ENCODE measurements around the gene POLG.

Gene POLG

GRCh38 chr15:89370120-89370977 is 35.7 kb upstream of the POLG start:
- no peak for DNase-seq

DNA sequence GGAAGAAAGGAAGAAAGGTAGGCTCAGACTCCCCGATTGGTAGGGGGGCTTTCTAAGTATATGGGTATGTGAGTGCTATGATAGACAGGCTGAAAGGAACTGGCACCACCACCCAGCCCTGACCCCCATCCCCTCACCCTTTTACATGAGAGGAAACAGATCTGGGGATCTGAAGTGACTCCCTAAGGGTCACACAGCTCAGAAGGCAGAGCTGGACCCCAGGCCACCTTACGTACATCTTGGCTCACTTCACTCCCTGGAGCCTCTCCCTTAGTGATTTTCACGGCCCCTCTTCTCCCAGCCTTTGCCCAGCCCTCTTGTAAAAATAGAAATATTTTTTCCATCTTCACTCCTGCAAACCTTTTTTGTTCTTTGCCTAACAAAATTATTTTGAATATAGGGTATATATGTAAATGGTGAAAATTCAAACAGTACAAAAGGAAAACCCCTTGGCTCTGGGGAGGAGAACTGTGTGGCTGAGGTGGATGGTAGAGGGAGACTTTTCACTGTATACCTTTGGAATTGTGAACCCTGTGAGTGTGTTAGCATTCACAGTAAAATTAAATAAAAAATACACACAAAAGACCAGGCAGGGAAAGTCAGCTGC is 34.8 kb upstream of the POLG start:
- DNase-seq: no peak

DNA sequence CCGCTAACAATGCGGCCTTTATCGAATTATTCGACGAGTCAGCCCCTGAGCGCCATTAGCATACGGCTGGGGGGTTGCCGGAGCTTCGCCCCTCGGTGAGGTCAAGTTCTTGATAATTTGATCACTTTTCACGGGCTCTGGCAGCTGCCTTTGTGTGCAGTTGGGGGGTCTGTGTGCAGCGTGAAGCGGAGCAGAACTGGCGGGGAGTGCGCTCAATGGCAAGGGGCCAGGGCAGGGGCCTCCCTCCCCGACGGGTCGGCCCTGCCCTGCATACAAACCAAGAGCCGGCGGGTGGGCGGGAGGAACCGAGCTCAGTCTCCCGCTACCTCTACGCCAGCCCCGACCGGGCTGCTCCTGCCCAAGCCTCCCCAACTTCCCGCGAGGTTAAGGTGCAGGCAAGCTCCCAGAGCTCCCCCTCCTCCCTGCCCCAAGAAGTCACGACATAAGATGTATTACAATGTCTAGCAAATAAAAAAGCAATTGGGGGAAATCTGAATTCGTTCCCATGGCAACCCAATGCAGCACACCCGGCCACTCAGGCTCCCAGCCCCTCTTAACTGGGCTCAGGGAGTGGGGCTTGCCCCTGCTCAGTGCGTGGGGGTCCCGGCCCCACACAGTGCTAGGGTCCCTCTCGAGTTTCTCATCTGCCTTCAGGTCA is 34.1 kb upstream of the POLG start:
- no peak for DNase-seq

DNA sequence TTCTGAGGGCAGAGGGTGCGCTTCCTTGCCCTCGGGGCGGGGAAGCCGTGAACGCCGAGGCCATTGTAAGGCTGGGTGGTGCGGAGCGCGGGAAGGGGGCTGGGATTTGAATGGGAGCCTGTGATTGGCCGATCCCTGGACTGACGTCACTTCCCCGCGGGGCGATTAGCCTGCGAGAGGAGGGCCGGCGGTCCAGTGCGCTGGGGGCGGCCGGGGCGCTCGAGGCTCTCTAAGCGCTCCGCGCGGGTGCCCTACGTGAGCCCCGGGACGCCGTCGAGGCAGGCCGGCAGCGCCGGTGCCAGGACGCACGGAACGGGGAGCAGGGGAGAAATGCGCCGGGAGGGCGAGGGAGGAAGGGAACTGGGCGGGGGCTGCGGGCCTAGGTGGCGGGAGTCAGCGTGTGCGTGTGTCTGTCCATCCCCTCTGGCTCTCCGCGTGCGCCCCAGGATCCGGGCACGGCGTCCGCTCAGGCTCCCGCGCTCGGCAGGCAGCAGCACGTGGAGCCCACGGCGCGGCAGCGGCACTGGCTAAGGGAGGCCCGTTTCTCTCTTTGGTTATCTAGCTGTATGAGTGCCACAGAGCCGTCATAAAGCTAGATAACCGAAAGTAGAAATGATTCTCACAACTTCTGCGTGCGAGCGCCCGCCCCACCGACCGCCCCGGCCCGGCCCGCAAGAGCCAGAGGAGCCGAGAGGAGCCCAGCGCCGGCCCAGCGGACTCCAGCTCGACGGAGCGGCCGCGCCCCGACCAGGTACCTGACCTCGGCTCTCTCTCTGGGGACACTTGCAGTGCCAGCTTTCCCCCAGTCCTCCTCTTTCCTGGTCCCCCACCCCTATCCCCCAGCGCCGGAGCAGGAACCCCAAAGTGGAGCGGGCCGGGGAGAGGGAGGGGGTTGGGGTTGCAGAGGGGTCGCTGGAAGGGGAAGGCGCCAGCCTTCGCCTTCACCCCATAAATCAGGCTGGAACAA is 33.1 kb upstream of the POLG start:
- peak; percentile 14 for DNase-seq

GRCh38 chr15:89366656-89367393 is 32.2 kb upstream of the POLG start:
- no peak for DNase-seq

- DNase-seq: no peak
These were observed 30.9 kb upstream of the POLG start for GRCh38 chr15:89365462-89366065.

GRCh38 chr15:89364741-89365450 is 30.3 kb upstream of the POLG start:
- DNase-seq: no peak

GRCh38 chr15:89364341-89364740 is 29.7 kb upstream of the POLG start:
- no peak for DNase-seq

- no peak for DNase-seq
These were observed 29.1 kb upstream of the POLG start for GRCh38 chr15:89363770-89364169.

- no peak for DNase-seq
These were observed 28.5 kb upstream of the POLG start for GRCh38 chr15:89363133-89363532.

GRCh38 chr15:89362203-89363101 is 27.8 kb upstream of the POLG start:
- no peak for DNase-seq

DNA sequence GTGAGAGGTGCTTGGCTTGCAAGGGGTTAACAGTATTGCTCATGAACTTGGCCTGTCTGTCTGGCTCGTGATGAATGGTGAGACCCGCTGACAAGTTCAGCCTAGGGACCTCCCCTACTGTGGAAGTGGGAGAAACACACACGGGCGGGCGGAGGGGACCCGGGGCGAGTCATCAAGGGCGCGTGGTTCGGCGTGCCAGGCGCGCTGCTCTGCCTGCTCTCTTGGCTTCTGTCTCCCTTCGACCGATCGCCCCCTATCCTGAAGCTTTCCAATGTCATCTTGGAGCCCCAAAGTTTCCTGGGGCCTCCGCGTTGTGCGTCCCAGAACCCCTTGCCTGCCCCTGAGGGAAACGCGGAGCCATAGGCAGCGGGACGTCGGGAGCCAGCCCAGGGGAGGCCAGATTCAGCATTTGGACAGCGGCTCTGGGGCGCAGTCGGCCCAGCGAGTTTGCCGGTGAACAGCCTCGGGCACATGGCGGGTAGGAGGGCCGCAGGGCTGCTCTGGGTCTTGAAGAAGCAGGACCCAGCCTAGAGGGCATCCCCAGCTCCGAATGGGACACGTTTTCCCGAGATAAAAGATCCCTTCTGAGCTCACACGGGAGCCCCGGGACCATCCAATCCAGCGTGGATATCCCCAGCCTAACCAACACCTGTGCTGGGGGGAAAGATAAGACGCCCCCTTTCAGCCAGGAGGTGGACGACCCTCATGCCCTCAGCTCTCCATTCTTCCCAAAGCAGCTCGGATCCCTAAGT is 27.0 kb upstream of the POLG start:
- peak; percentile 48 for DNase-seq

DNA sequence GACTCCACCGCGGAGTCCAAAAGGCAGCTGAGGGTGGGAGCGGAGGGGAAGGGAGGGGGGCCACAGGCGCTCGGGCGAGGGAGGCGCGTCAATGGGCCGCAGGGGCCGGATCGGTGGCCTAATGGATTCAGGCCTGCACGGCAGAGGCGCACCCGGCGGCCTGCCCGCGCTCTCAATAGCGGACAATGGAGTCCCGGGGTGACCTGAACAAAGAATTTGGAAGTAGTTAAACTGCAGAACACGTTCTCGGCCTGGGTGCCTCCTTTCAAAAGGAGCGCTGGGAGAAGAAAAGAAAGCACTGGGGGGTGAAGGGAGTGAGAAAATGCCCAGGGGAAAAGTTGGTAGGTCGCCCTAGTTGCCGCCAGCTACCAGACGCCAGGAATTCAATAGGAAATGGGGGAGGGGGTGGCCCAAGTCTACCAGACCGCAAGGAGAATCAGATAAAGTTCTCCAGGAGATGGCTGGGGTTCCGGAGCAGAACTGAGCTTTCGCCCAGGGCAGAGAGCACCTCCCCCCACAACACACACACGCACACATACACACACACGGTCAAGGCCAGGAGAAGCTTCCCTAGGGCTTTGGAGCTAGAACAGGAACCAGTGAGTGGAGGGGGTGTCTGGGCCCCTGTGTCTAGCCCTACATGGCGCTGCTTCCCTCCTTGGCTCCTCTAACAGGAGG is 25.8 kb upstream of the POLG start:
- DNase-seq: no peak

DNA sequence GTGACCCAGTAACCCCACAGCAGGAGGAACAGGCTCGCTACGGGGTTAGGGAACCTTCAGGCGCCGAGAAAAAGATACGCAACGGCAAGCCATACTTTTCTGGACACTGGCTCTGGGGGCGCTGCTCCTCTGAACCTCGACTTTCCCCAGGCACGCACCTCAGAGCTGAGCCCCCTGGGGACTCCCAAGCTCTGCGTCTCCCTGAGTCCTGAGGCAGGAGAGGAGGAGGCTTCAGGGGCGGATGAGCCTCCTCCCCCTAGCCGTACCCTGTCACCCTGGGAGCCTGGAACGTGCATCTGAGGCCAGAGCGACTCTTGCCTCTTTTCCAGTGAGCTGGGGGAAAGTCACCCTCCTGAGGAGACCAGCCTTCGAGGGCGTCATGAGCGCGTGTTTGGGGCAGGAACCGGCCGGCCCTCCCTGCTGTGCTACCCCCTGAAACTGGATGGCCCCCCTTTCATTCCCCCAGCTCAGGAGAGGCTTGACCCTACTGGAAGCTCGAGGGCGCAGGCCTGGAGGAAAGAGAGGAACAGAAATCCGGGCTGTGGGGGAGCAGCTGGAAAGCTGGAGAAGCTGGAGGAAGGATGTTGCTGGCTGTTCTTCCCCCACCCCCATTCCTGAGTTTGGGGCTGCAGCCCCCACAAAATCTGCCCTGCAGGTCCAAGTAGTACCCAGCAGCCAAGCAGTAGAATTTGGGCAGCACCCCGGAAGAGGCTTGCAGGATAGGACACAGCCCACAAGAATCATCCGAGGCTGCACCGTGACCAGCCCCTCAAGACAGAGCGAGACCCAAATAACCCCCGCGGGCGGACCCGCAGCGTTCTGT is 25.1 kb upstream of the POLG start:
- no peak for DNase-seq

DNA sequence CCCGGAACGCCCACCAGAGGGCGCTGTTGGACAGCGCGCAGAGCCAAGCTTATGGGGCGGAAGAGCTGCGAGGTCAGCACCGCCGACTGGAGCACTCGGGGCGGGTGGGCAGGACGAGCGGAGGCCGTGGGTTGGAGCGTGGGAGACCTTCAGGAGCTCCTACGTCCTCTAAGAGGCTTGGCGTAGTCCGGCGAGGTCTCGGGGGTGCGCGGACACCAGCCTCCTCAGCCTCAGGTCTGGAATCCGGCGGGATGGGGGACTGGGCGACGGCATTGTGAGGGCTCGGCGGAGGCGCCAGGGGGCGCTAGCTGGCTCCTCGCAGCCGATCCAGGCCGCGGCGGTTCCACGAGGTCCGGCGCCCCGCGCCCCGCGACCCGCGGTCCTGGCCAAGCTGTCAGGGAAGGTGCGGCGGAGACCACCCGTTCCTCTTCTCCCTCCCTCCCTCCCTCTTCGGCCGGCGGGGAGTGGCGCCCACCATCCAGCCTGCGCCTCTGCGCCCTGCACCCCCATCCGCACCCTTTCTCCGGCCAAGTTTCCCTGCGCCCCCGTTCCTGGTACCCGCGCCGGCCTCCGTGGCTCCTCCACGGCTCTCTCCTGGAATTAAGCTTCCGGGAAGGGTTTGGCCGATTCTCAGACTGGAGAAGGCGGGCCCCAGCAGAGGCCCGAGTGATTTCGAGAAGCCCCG is 24.3 kb upstream of the POLG start:
- peak; percentile 86 for DNase-seq

- DNase-seq: no peak
These were observed 23.8 kb upstream of the POLG start for GRCh38 chr15:89358435-89358754.

Data from activated CD4-positive, alpha-beta T cell treated with anti-CD3 and anti-CD28 coated beads, Interleukin-2, amount 50 U/mL, for 16 hours (primary cell).